SW480 (cell line): ENCODE data around the gene OASL.

Experiments
- DNase-seq: peaks from one replicate; pipeline ENCODE4 v3.0.0-alpha.2; 2016; ENCODE audit warnings: low spot score

Gene OASL

DNA sequence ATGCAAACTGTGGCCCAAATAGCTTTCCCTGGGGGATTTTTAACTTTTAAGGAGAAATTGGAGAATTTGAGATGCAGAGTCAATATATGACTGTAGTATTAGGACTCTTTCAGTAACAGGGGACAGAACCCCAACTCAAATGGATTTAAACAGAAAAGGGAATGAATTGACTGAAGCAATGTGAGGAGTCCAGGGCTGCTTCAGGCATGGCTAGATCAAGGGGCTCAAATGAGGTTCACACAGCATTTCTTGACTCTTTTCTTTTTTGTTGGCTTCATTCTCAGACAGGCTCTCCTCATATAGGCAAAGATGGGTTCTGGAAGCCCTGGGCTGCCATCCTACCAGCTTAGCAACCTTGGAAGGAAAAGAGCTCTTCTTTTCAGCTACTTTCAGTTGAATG, 47.1 kb downstream of the OASL start:
- no peak for DNase-seq

DNA sequence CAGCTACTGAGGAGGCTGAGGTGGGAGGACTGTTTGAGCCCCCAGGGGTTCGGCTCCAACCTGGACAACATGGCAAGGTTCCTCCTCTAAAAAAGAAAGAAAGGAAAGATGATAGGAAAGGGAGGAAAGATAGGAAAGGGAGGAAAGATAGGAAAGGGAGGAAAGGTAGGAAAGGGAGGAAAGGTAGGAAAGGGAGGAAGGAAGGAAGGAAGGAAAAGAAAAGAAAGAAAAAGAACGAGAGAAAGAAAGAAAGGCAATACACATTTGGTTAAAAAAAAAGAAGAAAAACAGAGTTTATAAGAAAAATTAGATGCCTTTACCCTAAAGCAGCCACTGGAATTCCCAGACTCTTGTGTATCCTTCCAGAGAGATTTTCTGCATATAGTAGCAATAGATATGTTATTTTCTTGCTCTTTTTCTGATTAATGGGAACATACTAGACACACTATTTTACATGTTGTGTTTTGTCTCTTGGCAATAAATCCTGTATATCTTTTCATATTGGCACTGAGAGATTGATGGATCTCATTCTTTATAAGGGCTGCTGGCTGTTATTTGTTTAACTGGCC, 48.5 kb downstream of the OASL start:
- DNase-seq = no peak

DNA sequence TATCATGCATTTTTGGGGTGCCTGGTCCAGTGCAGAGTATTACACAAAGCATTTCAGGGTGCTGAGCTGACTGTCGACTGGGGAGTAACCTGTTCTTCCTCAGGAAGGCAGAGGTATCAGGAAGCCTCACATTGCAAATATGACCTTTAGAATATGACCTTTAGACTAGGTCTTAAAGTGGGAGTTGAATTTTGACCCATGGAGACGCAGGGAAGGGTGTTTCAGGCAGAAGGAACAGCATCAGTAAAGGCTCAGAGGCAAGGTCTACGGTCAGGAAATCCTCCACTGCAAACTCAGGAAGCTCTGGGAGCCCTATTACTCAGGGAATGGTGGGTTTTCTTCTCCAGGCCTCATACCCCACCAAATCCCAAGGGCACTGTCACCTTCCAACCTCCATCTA, 49.4 kb downstream of the OASL start:
- DNase-seq = no peak

DNA sequence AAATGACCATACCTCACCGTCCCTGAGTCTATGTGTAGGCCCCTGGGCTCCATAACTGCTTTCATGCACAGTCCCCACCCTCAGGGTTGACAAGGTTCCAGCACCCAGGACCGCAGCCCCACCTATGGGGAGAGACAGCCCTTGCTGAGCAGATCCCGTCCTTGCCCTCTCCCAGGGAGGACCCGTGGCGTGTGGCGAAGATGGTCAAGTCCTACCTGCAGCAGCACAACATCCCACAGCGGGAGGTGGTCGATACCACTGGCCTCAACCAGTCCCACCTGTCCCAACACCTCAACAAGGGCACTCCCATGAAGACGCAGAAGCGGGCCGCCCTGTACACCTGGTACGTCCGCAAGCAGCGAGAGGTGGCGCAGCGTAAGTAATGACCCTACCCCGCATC, 50.4 kb downstream of the OASL start:
- DNase-seq = no peak

- no peak for DNase-seq
Measured at GRCh38 chr12:120988234-120988633, 50.8 kb downstream of the OASL start.

- DNase-seq = peak; percentile 25
Measured at GRCh38 chr12:120984351-120984898, 54.6 kb downstream of the OASL start.

DNA sequence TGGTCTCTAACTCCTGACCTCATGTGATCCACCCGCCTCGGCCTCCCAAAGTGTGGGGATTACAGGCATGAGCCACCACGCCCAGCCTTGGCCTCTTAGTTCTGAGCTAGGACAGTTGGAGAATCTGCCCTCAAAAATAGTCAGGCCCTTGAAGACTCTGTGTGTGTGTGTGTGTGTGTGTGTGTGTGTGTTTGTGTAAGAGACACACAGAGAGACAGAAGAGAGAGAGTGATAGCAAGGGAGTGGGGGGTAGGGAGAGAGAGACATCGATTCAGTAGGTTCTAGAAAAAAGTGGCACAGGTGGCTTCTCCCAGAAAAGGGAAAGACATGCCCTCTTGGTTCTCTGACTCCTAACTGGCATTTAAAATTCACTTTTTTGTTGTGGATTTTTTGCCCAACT, 55.3 kb downstream of the OASL start:
- no peak for DNase-seq

DNA sequence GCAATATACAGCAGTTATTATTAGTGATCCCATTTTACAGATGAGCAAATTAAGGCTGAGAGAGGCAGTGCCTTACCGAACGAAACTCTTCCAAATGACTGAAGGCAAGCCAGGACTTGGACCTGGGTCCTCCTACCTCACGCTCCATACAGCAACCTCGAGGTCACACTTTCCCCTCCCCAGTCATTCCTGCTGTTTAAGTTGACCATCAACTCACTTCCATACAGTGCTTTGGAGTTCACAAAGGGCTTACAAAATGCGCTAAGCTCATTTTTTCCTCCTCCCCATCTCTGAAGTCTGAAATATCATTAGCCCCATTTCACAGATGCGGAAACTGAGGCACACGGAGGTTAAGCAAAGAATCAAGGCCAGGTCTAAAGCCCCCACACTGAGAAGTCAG, 56.4 kb downstream of the OASL start:
- no peak for DNase-seq

- DNase-seq = no peak
Measured at GRCh38 chr12:120981407-120981941, 57.6 kb downstream of the OASL start.

DNA sequence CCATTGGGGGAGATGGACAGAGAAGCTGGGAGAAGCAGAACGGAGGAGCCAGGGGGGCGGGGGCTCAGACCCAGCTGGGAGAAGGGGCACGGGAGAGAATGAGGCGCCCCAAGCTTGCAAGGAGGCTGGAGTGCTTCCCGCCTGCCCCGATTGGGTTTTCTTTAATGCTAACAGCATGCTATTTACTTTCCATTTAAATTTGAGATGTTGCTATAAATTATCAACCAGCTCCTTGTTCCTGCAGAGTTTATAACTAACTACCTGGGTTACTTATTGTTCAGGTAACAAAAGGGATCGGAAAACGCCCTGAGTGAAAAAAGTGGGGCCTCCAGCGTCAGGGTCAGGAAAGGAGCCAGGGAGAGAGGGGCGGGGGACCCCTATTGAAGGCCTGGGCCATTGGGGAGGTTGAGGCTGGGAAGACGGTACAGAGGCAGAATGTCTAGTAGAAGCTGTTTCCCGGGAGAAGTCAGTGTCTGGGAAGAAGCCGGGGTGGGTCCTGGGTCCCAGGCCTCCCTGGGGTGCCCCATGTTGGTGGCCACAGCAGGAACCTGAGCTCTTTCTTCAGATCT, 58.2 kb downstream of the OASL start:
- DNase-seq = no peak

DNA sequence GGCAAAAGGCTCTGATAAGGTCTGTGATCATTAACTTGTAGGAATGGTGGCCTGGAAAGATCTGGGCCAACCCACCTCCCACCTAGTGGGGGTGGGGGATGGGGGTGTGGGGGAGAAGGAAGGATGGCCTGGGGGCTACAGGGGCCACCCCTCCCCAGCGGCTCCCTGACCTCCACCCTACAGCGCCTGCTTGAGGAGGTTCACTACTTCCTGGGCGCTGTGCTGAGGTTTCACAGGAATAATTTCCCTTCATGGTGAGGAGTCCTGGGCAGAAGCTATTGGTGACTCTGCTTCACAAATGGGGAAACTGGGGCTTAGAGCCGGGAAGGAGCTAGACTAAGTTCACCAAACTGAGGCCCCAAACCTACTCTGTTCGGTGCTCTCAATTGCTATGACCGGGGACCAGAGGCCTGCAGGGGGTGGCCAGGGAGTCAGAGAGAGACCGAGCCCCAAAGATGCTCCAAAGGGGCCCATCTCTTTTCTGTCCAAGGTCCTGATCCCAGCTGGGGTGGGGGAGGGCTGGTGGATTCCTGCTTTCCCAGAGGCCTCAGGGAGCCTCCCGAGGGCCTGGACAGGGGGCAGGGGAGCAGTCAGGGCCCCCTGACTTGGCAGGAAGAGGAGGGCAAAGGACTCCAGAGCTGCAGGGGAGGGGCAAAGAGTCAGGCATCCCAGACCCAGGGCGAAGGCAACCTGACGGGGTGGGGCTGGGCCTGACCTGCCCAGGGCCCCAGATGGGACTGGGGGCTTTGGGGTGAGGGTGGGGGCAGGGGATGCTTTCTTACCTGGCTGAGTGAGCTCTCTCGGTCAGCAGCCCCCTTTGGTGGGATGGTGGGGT, 59.0 kb downstream of the OASL start:
- DNase-seq = no peak

- DNase-seq = no peak
Measured at GRCh38 chr12:120979220-120979861, 59.7 kb downstream of the OASL start.

DNA sequence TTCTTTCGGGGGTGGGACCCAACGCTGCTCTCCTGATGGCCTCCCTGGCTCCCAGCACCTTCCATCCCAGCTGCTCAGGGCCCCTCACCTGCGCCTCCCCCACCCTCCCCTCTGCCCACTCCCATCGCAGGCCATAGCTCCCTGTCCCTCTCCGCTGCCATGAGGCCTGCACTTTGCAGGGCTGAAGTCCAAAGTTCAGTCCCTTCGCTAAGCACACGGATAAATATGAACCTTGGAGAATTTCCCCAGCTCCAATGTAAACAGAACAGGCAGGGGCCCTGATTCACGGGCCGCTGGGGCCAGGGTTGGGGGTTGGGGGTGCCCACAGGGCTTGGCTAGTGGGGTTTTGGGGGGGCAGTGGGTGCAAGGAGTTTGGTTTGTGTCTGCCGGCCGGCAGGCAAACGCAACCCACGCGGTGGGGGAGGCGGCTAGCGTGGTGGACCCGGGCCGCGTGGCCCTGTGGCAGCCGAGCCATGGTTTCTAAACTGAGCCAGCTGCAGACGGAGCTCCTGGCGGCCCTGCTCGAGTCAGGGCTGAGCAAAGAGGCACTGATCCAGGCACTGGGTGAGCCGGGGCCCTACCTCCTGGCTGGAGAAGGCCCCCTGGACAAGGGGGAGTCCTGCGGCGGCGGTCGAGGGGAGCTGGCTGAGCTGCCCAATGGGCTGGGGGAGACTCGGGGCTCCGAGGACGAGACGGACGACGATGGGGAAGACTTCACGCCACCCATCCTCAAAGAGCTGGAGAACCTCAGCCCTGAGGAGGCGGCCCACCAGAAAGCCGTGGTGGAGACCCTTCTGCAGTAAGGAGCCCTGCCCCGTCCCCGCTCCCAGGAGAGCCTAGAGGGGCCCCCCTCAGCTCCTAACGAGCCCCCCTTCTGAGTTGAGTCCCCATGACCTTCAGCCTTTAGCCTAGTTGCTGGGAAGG, 60.5 kb downstream of the OASL start, which contains the start of gene HNF1A:
HNF1A (plus strand) TSS at position 248 of the 924 bp plus-strand sequence; CDS start at position 474, 226 bp downstream.
- DNase-seq = peak; percentile 52

GRCh38 chr12:120977531-120978295, 61.3 kb downstream of the OASL start:
- no peak for DNase-seq

DNA sequence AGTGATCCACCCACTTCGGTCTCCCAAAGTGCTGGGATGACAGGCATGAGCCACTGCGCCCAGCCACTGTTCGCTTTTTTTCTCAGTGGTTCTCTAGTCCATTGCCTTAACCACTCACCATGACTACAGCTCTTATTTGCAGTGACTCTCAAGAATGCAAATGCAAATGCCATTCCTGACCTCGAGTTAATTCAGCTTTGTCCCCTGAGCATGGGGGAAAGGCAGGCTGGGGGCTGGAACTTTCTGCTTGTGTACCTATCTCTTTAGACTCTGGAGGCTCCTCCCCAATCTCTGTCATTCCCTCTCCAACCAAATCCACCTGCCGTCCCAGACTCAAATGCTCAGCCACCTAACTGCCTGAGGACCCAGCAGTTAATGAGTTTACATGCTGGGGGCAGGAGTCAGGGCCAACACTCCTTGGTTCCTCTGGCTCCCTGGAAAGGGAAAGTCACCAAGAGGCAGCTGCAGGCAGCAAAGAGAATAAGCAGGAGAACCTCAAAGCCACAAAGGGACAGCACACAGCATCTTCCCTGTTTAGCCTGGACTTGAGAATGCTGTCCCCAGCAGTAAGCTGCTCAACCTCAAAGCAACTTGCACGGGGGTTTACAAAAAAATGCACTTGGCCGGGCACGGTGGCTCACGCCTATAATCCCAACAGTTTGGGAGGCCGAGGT, 66.0 kb downstream of the OASL start:
- no peak for DNase-seq

GRCh38 chr12:120971299-120972180, 67.5 kb downstream of the OASL start:
- DNase-seq = peak; percentile 73

- no peak for DNase-seq
Measured at GRCh38 chr12:120970310-120970709, 68.7 kb downstream of the OASL start.
